GM19351 (cell line): ENCODE results near the gene TFCP2L1.
"Not testable (repeated sequence)": the region's sequence is repeated elsewhere in the genome, so short reads cannot be mapped to it uniquely, and the experiment has no call there.

Experiments
- ATAC-seq: cut with Tn5 transposase; IDR thresholded peaks from one replicate; pipeline ENCODE4 v1.9.1; 2021; ENCODE audit warnings: mild to moderate bottlenecking, moderate library complexity; ENCODE audit not compliant: unreplicated experiment

TFCP2L1 gene

GRCh38 chr2:121269436-121269835, 15.6 kb downstream of the TFCP2L1 start:
- not testable (repeated sequence) for ATAC-seq

DNA sequence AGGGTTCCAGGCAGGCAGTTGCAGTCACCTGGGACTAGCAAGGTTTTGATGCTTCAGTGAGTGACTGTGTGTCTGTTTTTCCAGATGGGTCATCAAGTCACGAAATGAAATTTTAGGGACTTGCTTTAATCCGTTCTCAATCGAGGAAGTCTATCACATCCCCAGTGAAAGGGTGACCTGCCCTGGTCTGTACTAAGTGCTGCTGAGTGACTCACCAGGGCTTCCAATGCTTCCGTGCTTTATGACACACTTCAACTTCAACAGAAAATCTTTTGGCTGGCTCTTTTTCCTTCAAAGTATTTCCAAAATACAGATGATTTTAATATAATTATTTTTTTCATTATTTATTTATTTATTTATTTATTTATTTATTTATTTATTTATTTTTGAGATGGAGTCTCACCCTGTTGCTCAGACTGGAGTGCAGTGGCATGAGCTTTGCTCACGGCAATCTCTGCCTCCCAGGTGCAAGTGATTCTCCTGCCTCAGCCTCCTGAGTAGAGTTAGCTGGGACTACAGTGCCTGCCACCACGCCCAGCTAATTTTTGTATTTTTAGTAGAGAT, 18.4 kb downstream of the TFCP2L1 start:
- ATAC-seq: no peak

- ATAC-seq: no peak
Measured at GRCh38 chr2:121263996-121264715, 20.8 kb downstream of the TFCP2L1 start.

GRCh38 chr2:121260370-121261154, 24.4 kb downstream of the TFCP2L1 start:
- no peak for ATAC-seq

GRCh38 chr2:121258051-121258450, 27.0 kb downstream of the TFCP2L1 start:
- no peak for ATAC-seq

- no peak for ATAC-seq
Measured at GRCh38 chr2:121257480-121257840, 27.5 kb downstream of the TFCP2L1 start.

DNA sequence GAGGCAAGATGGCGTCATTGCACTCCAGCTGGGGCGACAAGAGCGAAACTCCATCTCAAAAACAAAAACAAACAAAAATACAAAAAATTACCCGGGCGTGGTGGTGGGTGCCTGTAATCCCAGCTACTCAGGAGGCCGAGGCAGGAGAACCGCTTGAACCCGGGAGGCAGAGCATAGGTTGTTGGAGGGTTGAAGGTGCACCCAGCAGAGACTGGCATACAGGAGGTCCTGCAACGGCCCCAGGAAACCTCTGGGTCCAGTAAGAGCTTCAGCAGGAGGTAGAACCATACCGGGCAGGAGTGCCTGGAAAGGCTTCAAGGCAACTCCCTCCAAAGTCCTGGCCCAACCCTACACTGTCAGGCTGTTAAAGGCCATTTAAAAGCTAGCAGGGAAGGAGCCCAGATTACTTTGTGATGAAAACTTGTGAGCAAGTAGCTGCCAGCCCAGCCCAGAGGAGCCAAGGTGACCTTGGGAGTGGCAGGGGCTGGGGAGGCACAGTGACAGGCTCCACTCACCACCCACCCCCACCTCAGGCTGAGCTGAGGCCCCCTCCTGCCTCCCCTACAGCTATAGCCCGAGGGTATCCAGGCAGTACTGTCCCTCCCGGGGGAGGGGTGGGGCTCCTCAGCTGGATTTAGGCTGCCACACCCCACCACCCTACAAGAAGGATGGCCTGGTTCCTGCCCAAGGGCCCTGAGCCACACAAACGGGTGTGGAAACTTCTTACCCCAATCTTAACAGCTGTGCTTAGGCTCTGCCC, 28.1 kb downstream of the TFCP2L1 start:
- no peak for ATAC-seq

GRCh38 chr2:121255358-121255757, 29.6 kb downstream of the TFCP2L1 start:
- no peak for ATAC-seq

DNA sequence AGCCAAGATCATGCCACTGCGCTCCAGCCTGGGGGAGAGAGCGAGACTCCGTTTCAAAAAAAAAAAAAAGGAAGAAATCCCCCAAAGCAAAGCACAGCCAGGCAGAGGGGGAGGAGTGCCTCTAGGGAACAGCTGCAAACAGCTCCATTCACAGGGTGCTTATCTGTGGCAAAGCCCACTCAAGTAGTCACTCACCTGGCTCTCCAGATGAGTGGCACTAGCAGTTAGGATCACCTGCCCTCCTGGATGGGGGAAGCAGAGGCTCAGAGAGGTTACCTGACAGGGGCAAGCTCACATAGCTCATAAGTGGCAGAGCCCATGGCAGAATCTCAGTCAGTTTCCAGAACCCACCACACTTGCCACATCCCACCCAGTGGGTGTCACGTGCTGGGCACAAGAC, 30.3 kb downstream of the TFCP2L1 start:
- no peak for ATAC-seq

DNA sequence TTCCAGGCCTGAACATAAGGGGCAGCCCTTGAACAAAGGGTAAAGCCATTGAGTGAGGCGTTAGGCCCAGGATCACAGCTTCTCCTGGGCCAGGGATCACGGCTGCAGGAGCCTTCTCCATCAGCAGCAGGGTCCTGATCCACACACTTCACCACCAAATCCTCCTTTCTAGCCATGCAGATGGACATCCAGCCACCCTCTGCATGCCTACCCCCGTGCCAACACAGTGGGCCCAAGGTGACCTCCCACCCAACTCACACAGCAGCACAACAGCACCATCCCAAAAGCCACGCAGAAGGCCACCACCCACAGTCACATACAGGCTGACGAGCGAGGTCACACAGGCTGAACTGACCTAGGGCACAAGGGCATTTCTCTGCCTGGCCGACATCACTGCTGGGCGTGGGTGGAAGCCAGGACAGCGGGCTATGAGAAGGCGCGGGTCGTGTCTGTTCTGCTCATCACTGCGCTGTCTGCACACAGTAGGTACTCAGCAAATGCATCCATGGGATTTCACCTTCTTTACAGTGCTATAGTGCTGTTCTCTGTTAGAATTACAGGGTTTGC, 31.2 kb downstream of the TFCP2L1 start:
- ATAC-seq: no peak

DNA sequence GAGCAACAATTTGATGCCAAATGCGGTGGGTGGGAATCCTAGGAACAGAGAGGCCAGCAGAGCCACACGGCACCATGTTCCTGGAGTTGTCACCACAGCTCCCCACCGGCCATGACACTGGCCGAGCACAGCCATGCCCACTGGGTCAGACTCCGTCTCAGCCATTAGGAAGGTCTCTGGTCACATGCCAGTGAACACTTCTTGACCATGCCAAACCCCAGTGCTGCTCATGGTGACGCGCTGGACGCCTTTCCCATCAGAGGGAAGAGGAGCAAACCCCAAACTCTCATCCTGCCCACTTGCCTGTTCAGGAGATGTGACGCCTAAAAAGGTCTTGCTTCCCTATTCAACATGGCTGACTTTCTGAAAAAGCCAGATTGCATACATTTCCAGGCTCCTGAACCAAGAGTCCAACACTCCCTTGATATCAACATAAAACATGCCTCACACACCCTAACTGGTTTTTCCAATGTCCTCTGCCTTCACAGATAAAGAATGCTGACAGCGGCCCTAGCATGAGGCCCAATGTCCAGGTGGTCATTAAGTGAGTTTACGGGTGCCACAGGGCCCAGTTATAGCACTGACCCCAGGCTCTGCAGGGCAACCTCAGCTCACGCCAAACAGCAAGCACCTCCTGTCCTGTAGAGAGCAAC, 31.9 kb downstream of the TFCP2L1 start:
- no peak for ATAC-seq

- ATAC-seq: no peak
Measured at GRCh38 chr2:121251497-121251896, 33.5 kb downstream of the TFCP2L1 start.

DNA sequence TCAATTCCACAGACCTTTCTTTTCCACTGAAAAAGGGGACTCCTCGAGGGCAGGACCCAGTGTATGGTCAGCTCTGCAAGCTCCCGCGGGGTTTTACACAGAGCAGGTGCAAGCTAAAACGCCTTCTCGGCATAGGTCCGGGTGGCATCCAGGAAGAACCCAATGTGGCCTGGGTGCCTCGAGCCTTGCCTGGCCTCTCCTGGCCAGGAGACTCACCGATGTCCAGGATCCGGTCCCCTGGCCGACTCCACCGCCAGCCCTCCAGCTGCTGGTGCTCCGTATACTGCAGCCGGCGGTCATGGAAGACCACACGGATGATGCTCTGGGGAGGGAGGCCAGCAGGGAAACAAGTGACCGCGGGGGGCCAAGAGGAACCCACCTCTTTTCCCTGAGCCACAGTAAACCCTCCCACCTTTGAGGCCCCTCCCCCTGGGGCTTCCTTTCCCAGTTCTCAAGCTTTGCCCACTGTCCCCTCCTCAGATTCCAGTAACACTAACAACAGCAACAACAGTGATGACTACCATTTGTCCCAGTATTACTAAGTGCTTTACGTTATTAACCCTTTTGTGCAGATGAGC, 36.1 kb downstream of the TFCP2L1 start:
- ATAC-seq: no peak

- no peak for ATAC-seq
Measured at GRCh38 chr2:121247971-121248370, 37.0 kb downstream of the TFCP2L1 start.

- no peak for ATAC-seq
Measured at GRCh38 chr2:121247534-121247933, 37.5 kb downstream of the TFCP2L1 start.

GRCh38 chr2:121246704-121247255, 38.2 kb downstream of the TFCP2L1 start:
- ATAC-seq: no peak

GRCh38 chr2:121245913-121246312, 39.1 kb downstream of the TFCP2L1 start:
- no peak for ATAC-seq

- no peak for ATAC-seq
Measured at GRCh38 chr2:121245120-121245820, 39.7 kb downstream of the TFCP2L1 start.

- no peak for ATAC-seq
Measured at GRCh38 chr2:121244616-121245015, 40.4 kb downstream of the TFCP2L1 start.
